ENCODE data around the gene GRID2IP.

The GRID2IP gene

GRCh38 chr7:6567886-6568285 is 16.6 kb upstream of the GRID2IP start:
- Histone ChIP-seq H2AFZ (ENCODE audit: low read depth, low read length, severe bottlenecking) (no peak overlapping the region), H3K36me3 (ENCODE audit: low read length) (no peaks in the 10 kb centered on the region), H3K27ac (ENCODE audit: low read depth, low read length) (no peak overlapping the region), H3K4me3 (ENCODE audit: insufficient read depth, low read length, poor library complexity, severe bottlenecking) (no peak overlapping the region), H3K4me2 (ENCODE audit: low read depth, low read length, poor library complexity, severe bottlenecking) (no peak overlapping the region), H3K9me3 (ENCODE audit: insufficient read depth, low read length) (no peaks in the 10 kb centered on the region), H3K27me3 (ENCODE audit: low read length) (no peaks in the 10 kb centered on the region), H4K20me1 (ENCODE audit: low read depth, low read length) (no peaks in the 10 kb centered on the region), H3K9me2 (replicated peaks; ENCODE audit: insufficient read depth, low read length) (no peaks in the 10 kb centered on the region), H3F3A (ENCODE audit: insufficient read depth) (no peaks in the 10 kb centered on the region), H3K79me2 (ENCODE audit: insufficient read depth, low read length) (no peaks in the 10 kb centered on the region), H3K9ac (ENCODE audit: low read length) (no peak overlapping the region)
- TF ChIP-seq CTCF (IDR thresholded peaks at IDR 0.05; ENCODE audit: insufficient read depth, low read length, poor library complexity, severe bottlenecking) (no peak), EZH2phosphoT487 (conservative IDR thresholded peaks at IDR 0.05; ENCODE audit: low read length) (no peak)

- H3K27ac ChIP-seq (ENCODE audit: low read depth, low read length): no peak overlapping the region
- no peaks in the 10 kb centered on the region for H3K9me3 ChIP-seq (ENCODE audit: insufficient read depth, low read length)
- H2AFZ ChIP-seq (ENCODE audit: low read depth, low read length, severe bottlenecking): no peak overlapping the region
- H3K4me2 ChIP-seq (ENCODE audit: low read depth, low read length, poor library complexity, severe bottlenecking): no peak overlapping the region
- H3K9me2 ChIP-seq (replicated peaks; ENCODE audit: insufficient read depth, low read length): no peaks in the 10 kb centered on the region
- H4K20me1 ChIP-seq (ENCODE audit: low read depth, low read length): no peaks in the 10 kb centered on the region
- no peak overlapping the region for H3K4me3 ChIP-seq (ENCODE audit: insufficient read depth, low read length, poor library complexity, severe bottlenecking)
- H3K27me3 ChIP-seq (ENCODE audit: low read length): no peaks in the 10 kb centered on the region
- H3K36me3 ChIP-seq (ENCODE audit: low read length): no peaks in the 10 kb centered on the region
- TF ChIP-seq EZH2phosphoT487 (conservative IDR thresholded peaks at IDR 0.05; ENCODE audit: low read length) (no peak), CTCF (IDR thresholded peaks at IDR 0.05; ENCODE audit: insufficient read depth, low read length, poor library complexity, severe bottlenecking) (no peak)
- H3F3A ChIP-seq (ENCODE audit: insufficient read depth): no peaks in the 10 kb centered on the region
- H3K9ac ChIP-seq (ENCODE audit: low read length): no peak overlapping the region
- H3K79me2 ChIP-seq (ENCODE audit: insufficient read depth, low read length): no peaks in the 10 kb centered on the region
Observed at GRCh38 chr7:6565655-6566054, 14.4 kb upstream of the GRID2IP start.

- H3K27ac ChIP-seq (ENCODE audit: low read depth, low read length): no peak overlapping the region
- H3K9ac ChIP-seq (ENCODE audit: low read length): no peak overlapping the region
- H2AFZ ChIP-seq (ENCODE audit: low read depth, low read length, severe bottlenecking): no peak overlapping the region
- no peaks in the 10 kb centered on the region for H3F3A ChIP-seq (ENCODE audit: insufficient read depth)
- TF ChIP-seq CTCF (IDR thresholded peaks at IDR 0.05; ENCODE audit: insufficient read depth, low read length, poor library complexity, severe bottlenecking) (no peak), EZH2phosphoT487 (conservative IDR thresholded peaks at IDR 0.05; ENCODE audit: low read length) (no peak)
- H3K4me2 ChIP-seq (ENCODE audit: low read depth, low read length, poor library complexity, severe bottlenecking): no peak overlapping the region
- no peaks in the 10 kb centered on the region for H3K36me3 ChIP-seq (ENCODE audit: low read length)
- H3K4me3 ChIP-seq (ENCODE audit: insufficient read depth, low read length, poor library complexity, severe bottlenecking): no peak overlapping the region
- no peaks in the 10 kb centered on the region for H3K27me3 ChIP-seq (ENCODE audit: low read length)
- no peaks in the 10 kb centered on the region for H3K9me2 ChIP-seq (replicated peaks; ENCODE audit: insufficient read depth, low read length)
- H4K20me1 ChIP-seq (ENCODE audit: low read depth, low read length): no peaks in the 10 kb centered on the region
- no peaks in the 10 kb centered on the region for H3K9me3 ChIP-seq (ENCODE audit: insufficient read depth, low read length)
- no peaks in the 10 kb centered on the region for H3K79me2 ChIP-seq (ENCODE audit: insufficient read depth, low read length)
Observed at GRCh38 chr7:6563936-6564770, 12.9 kb upstream of the GRID2IP start.

Measured in SU-DHL-6 (cell line).